Measurements from ENCODE around the gene GDNF.

GDNF gene

GRCh38 chr5:37846786-37847310 lies 7.0 kb upstream of the GDNF start:
- no peak for DNase-seq

- no peak for DNase-seq
These were observed 4.2 kb upstream of the GDNF start for GRCh38 chr5:37844009-37844408.

- no peak for DNase-seq
These were observed 2.2 kb upstream of the GDNF start for GRCh38 chr5:37842048-37842447.

- no peak for DNase-seq
These were observed 1.4 kb upstream of the GDNF start for GRCh38 chr5:37841203-37841602.

- DNase-seq, result no peak
These were observed 503 bp upstream of the GDNF start for GRCh38 chr5:37840053-37841034.

- no peak for DNase-seq
These were observed 904 bp downstream of the GDNF start for GRCh38 chr5:37838933-37839341.

GRCh38 chr5:37838152-37838932 lies 1.5 kb downstream of the GDNF start:
- no peak for DNase-seq

- DNase-seq, result no peak
These were observed 2.3 kb downstream of the GDNF start for GRCh38 chr5:37837414-37838032.

GRCh38 chr5:37836592-37837413 lies 3.0 kb downstream of the GDNF start:
- no peak for DNase-seq

GRCh38 chr5:37836235-37836591 lies 3.6 kb downstream of the GDNF start:
- DNase-seq, result no peak

- DNase-seq, result no peak
These were observed 4.4 kb downstream of the GDNF start for GRCh38 chr5:37835380-37835973.

- no peak for DNase-seq
These were observed 5.1 kb downstream of the GDNF start for GRCh38 chr5:37834542-37835379.

GRCh38 chr5:37833990-37834389 lies 5.9 kb downstream of the GDNF start:
- DNase-seq, result no peak

- DNase-seq, result no peak
These were observed 7.9 kb downstream of the GDNF start for GRCh38 chr5:37831821-37832534.

- DNase-seq, result no peak
These were observed 9.5 kb downstream of the GDNF start for GRCh38 chr5:37830348-37830747.

- no peak for DNase-seq
These were observed 14.4 kb downstream of the GDNF start for GRCh38 chr5:37825334-37825915.

- DNase-seq, result no peak
These were observed 16.2 kb downstream of the GDNF start for GRCh38 chr5:37823433-37824152.

GRCh38 chr5:37816883-37817282 lies 23.0 kb downstream of the GDNF start:
- no peak for DNase-seq

- no peak for DNase-seq
These were observed 23.5 kb downstream of the GDNF start for GRCh38 chr5:37816331-37816730.
